HUES48 (cell line): ENCODE results near the gene PTGR1.
A peak's percentile ranks its signal among the peaks of the same experiment; 100 is the strongest.
"Not testable (repeated sequence)": the region's sequence is repeated elsewhere in the genome, so short reads cannot be mapped to it uniquely, and the experiment has no call there.

ENCODE experiments used
- H3K27ac ChIP-seq: one replicate; pipeline ENCODE4 v1.7.0; 2013; ENCODE audit warnings: low read depth, low read length, inconsistent platforms
- H3K27me3 ChIP-seq: 2 replicates; pipeline ENCODE4 v1.6.1; 2013; ENCODE audit warnings: mild to moderate bottlenecking, low read length; ENCODE audit not compliant: control insufficient read depth, insufficient read depth
- H3K36me3 ChIP-seq: 2 replicates; pipeline ENCODE4 v1.6.1; 2013; ENCODE audit warnings: low read length; ENCODE audit not compliant: control insufficient read depth, insufficient read depth
- H3K4me1 ChIP-seq: 2 replicates; pipeline ENCODE4 v1.6.1; 2013; ENCODE audit warnings: mild to moderate bottlenecking, low read length; ENCODE audit not compliant: control insufficient read depth, insufficient read depth
- H3K4me3 ChIP-seq: 2 replicates; pipeline ENCODE4 v1.5.1; 2013; ENCODE audit warnings: mild to moderate bottlenecking, low read depth, low read length
- H3K9ac ChIP-seq: 2 replicates; pipeline ENCODE4 v1.6.1; 2013; ENCODE audit warnings: mild to moderate bottlenecking, low read depth, low read length, moderate library complexity
- H3K9me3 ChIP-seq: 2 replicates; pipeline ENCODE4 v1.6.1; 2013; ENCODE audit warnings: low read length; ENCODE audit not compliant: control insufficient read depth, insufficient read depth

The PTGR1 gene

DNA sequence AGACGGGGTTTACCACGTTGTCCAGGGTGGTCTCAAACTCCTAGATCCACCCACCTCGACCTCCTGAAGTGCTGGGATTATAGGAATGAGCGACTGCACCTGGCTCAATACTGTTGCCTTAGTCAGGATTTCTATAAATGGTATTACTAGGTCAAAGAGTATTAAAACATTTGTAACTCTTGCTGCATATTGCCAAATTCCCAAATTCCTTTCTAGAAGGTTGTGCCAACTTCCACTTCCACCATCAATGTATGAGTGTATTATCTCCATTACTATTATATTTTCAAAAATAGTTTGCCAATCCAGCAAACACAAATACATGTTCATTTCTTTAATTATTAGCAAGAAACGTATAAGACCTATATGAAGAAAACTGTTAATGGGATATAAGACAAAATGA, 10.6 kb downstream of the PTGR1 start:
- Histone ChIP-seq H3K36me3 (peaks cover 59% of the 10 kb centered on the region), H3K9me3 (no peaks in the 10 kb centered on the region), H3K9ac (no peak overlapping the region), H3K27ac (no peak overlapping the region), H3K4me1 (no peaks in the 10 kb centered on the region), H3K4me3 (no peak overlapping the region), H3K27me3 (no peaks in the 10 kb centered on the region)

GRCh38 chr9:111586378-111586777, 13.1 kb downstream of the PTGR1 start:
- H3K27ac ChIP-seq, result no peak overlapping the region
- peaks cover 69% of the 10 kb centered on the region for H3K36me3 ChIP-seq
- H3K9me3 ChIP-seq, result no peaks in the 10 kb centered on the region
- no peak overlapping the region for H3K4me3 ChIP-seq
- no peaks in the 10 kb centered on the region for H3K27me3 ChIP-seq
- no peak overlapping the region for H3K9ac ChIP-seq
- no peaks in the 10 kb centered on the region for H3K4me1 ChIP-seq

DNA sequence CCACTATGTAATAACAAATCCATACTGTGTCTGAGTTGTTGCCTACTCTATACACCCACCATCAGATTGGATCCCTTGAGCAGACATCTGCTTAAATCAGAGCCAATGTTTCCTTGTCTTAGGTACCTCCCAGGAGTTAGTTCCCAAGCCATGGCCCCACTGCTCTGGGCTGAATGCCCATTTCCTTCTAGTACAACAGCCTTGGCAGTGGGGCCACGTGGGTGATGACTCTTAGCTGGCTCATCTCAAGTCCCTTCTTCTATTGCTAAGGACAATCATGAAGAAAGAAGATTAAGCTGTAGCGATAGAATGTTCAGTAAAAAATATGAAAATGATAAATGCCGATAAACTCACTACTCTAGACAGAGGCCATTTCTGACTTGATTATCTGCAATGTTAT, 16.6 kb downstream of the PTGR1 start:
- peaks cover 83% of the 10 kb centered on the region for H3K36me3 ChIP-seq

DNA sequence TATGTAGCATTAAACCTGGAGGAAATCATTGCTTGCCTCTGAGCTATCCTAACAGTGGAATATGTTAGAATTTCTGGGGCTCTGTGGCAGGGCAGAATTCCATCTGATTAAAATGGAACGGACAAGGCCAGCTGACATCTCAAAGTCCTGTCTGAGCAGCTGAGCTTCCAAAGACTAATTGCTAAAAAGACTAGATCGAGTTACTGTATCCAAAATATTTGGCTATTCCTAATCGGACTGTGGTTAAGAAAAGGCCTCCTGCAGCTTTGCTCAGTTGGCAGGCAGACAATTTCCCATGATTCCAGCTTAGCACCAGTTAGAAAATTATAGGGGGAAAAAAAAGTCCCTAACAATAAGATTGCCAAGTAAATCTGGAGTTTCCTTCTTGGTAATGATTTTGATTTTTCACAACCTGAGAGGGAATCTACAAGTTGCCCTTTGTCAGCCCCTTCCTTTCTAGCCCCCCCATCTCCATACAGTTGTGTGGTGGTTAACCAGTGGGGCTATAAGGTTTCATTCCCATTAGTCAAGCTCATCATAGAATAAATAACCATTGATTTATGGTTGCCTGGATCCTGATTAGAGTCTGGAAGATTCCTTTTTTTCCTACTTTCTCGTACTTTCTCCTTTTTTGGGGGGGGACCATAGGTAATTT, 26.4 kb downstream of the PTGR1 start:
- no peak overlapping the region for H3K9ac ChIP-seq
- no peaks in the 10 kb centered on the region for H3K27me3 ChIP-seq
- H3K9me3 ChIP-seq, result peaks cover 12% of the 10 kb centered on the region
- no peaks in the 10 kb centered on the region for H3K4me1 ChIP-seq
- H3K27ac ChIP-seq, result no peak overlapping the region
- peaks cover 79% of the 10 kb centered on the region for H3K36me3 ChIP-seq
- H3K4me3 ChIP-seq, result no peak overlapping the region

More for the DNA sequence above, 16.6 kb downstream of the PTGR1 start:
- H3K4me3 ChIP-seq, result no peak overlapping the region
- H3K9ac ChIP-seq, result no peak overlapping the region
- H3K9me3 ChIP-seq, result no peaks in the 10 kb centered on the region
- H3K27me3 ChIP-seq, result no peaks in the 10 kb centered on the region
- H3K4me1 ChIP-seq, result no peaks in the 10 kb centered on the region
- H3K27ac ChIP-seq, result no peak overlapping the region

DNA sequence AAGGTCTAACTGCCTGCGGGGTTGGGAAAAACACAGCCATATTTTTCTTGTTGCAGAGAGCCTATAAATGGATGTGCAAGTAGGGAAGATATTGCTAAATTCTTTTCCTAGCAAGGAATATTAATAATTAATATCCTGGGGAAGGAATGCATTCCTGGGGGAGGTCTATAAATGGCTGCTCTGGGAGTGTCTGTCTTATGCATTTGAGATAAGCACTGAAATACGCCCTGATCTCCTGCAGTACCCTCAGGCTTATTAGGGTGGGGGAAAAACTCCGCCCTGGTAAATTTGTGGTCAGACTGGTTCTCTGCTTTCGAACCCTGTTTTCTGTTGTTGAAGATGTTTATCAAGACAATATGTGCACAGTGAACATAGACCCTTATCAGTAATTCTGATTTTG, 31.3 kb downstream of the PTGR1 start:
- not testable (repeated sequence) for H3K4me3 ChIP-seq, H3K27me3 ChIP-seq, H3K27ac ChIP-seq, H3K4me1 ChIP-seq, H3K9ac ChIP-seq
- Histone ChIP-seq H3K36me3 (peaks cover 77% of the 10 kb centered on the region), H3K9me3 (peaks cover 12% of the 10 kb centered on the region)

- Histone ChIP-seq H3K4me3 (no peak overlapping the region), H3K27me3 (no peaks in the 10 kb centered on the region), H3K9me3 (peaks cover 12% of the 10 kb centered on the region), H3K9ac (no peak overlapping the region), H3K36me3 (peaks cover 70% of the 10 kb centered on the region), H3K27ac (no peak overlapping the region), H3K4me1 (no peaks in the 10 kb centered on the region)
These were observed 33.2 kb downstream of the PTGR1 start for GRCh38 chr9:111566234-111566633.

DNA sequence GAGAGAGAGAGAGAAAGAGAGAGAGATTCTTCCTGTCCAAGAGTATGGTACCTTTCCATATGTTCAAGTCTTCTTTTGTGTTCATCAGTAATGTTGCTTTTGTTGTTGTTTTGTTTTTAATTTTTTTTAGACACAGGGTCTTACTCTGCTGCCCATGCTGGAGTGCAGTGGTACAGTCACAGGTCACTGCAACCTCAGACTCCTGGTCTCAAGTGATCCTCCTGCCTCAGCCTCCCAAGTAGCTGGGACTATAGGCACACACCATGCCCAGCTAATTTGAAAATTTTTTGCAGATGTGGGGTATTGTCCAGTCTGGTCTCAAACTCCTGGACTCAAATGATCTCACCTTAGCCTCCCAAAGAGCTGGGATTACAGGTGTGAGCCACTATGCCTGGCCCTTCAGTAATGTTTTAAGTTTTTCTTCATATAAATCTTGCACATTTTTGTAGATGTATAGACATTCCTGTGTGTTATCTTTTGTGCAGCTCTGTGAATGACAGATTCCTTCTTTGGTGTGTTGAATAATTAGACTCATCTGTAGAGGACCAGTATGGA, 38.2 kb downstream of the PTGR1 start:
- peaks cover 28% of the 10 kb centered on the region for H3K36me3 ChIP-seq
- peaks cover 1% of the 10 kb centered on the region; the same call in 1 of the 2 replicates for H3K9me3 ChIP-seq
- no peaks in the 10 kb centered on the region for H3K4me1 ChIP-seq
- no peak overlapping the region for H3K4me3 ChIP-seq
- H3K27ac ChIP-seq, result no peak overlapping the region
- no peaks in the 10 kb centered on the region for H3K27me3 ChIP-seq
- no peak overlapping the region for H3K9ac ChIP-seq

- Histone ChIP-seq H3K4me1 (no peaks in the 10 kb centered on the region), H3K4me3 (no peak overlapping the region), H3K9ac (no peak overlapping the region), H3K27me3 (no peaks in the 10 kb centered on the region), H3K9me3 (peaks cover 4% of the 10 kb centered on the region; the same call in 1 of the 2 replicates), H3K27ac (no peak overlapping the region), H3K36me3 (peaks cover 14% of the 10 kb centered on the region)
These were observed 40.3 kb downstream of the PTGR1 start for GRCh38 chr9:111559000-111559610.

DNA sequence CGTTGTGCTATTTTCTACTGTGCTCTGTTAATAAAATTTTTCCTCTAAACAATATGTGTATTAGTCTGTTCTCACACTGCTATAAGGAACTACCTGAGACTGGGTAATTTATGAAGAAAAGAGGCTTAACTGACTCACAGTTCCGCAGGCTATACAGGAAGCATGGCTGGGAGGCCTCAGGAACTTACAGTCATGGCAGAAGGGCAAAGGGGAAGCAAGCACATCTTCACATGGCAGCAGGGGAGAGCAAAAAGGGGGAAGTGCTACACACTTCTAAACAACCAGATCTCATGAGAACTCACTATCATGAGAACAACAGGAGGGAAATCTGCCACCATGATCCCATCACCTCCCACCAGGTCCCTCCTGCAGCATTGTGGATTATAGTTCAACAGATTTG, 44.0 kb downstream of the PTGR1 start:
- H3K27me3 ChIP-seq, H3K4me1 ChIP-seq, H3K9ac ChIP-seq, H3K4me3 ChIP-seq, H3K27ac ChIP-seq, H3K9me3 ChIP-seq: not testable (repeated sequence)
- peaks cover 20% of the 10 kb centered on the region for H3K36me3 ChIP-seq

DNA sequence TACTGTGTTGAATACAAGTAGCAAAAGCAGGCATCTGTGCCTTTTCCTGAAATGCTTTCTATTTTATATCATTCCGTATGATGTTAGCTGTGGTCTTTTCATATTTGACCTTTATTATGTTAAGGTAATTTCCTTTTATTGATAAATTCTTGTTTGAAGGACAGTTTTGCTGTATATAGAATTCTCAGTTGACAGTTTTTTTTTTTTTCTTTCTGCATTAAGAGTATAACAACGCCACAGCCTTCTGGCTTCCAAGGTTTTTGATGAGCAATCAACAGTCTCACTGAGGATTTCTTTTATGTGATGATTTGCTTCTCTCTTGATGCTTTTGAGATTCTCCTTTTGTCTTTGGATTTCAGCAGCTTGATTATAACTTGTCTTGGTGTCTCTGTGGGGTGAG, 50.8 kb downstream of the PTGR1 start:
- no peak overlapping the region for H3K27ac ChIP-seq
- peaks cover 77% of the 10 kb centered on the region for H3K36me3 ChIP-seq
- no peaks in the 10 kb centered on the region for H3K4me1 ChIP-seq
- H3K9ac ChIP-seq, result no peak overlapping the region
- peaks cover 59% of the 10 kb centered on the region for H3K9me3 ChIP-seq
- no peaks in the 10 kb centered on the region for H3K27me3 ChIP-seq
- no peak overlapping the region for H3K4me3 ChIP-seq

DNA sequence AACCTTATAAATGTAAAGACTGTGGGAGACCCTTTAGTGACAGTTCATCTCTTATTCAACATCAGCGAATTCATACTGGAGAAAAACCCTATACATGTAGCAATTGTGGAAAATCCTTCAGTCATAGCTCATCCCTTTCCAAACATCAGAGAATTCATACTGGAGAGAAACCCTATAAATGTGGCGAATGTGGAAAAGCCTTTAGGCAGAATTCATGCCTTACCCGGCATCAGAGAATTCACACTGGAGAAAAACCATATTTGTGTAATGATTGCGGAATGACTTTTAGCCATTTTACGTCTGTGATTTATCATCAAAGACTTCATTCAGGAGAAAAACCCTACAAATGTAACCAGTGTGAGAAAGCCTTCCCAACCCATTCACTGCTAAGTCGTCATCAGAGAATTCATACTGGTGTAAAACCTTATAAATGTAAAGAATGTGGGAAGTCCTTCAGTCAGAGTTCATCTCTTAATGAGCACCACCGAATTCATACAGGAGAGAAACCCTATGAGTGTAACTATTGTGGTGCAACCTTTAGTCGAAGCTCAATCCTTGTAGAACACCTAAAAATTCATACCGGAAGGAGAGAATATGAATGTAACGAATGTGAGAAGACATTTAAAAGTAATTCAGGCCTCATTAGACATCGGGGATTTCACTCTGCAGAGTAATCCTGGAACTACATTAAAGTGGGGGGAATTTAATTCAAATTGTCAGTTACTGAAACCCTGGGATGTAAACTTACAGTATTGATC, 56.8 kb downstream of the PTGR1 start:
- Histone ChIP-seq H3K9me3 (peaks cover 98% of the 10 kb centered on the region), H3K27me3 (no peaks in the 10 kb centered on the region), H3K9ac (no peak overlapping the region), H3K36me3 (peaks cover 97% of the 10 kb centered on the region), H3K4me1 (no peaks in the 10 kb centered on the region), H3K27ac (no peak overlapping the region), H3K4me3 (peak overlapping the region; percentile 7; the same call in 1 of the 2 replicates)
